Gastroesophageal sphincter (tissue), 3 donors: Measurements from ENCODE around the gene CNIH1.
"Not testable (repeated sequence)": the region's sequence is repeated elsewhere in the genome, so short reads cannot be mapped to it uniquely, and the experiment has no call there.

ENCODE experiments used
- EP300 ChIP-seq: sonication (generic); formaldehyde crosslinking; IDR thresholded peaks from one replicate; pipeline ENCODE4 v1.6.1; 2017; ENCODE audit warnings: antibody characterized with exemption, mild to moderate bottlenecking
- TF ChIP-seq, protein P1 (sequence below), 4 experiments: fragments of 200-600 bp in 2 of 4; fragments of 450-650 bp in 2 of 4; sonication (generic) in 1 of 4; IDR thresholded peaks; one replicate each; pipeline ENCODE4 v1.5.1; 2017 to 2019; ENCODE audit warnings: antibody characterized with exemption in 4 of 4, mild to moderate bottlenecking in 2 of 4, moderate library complexity in 2 of 4

DNA sequence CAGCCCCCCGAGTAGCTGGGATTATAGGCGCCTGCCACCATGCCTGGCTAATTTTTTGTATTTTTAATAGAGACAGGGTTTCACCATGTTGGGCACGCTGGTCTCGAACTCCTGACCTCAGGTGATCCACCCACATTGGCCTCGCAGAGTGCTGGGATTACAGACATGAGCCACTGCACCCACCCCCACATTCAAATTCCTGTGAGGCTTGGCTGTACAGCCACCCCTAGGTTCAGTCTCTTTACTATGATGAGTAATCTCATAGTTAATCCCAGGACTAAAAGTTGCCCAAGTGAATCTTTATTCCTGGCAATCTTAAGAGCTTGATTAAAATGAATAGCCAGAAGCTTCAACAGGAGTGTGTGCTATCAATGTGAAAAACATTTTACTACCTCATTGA is 12.8 kb upstream of the CNIH1 start:
- TF ChIP-seq, protein P1, sequence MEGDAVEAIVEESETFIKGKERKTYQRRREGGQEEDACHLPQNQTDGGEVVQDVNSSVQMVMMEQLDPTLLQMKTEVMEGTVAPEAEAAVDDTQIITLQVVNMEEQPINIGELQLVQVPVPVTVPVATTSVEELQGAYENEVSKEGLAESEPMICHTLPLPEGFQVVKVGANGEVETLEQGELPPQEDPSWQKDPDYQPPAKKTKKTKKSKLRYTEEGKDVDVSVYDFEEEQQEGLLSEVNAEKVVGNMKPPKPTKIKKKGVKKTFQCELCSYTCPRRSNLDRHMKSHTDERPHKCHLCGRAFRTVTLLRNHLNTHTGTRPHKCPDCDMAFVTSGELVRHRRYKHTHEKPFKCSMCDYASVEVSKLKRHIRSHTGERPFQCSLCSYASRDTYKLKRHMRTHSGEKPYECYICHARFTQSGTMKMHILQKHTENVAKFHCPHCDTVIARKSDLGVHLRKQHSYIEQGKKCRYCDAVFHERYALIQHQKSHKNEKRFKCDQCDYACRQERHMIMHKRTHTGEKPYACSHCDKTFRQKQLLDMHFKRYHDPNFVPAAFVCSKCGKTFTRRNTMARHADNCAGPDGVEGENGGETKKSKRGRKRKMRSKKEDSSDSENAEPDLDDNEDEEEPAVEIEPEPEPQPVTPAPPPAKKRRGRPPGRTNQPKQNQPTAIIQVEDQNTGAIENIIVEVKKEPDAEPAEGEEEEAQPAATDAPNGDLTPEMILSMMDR (IDR thresholded peaks at IDR 0.05), result not testable (repeated sequence)
- not testable (repeated sequence) for TF ChIP-seq EP300
